Neuronal stem cell (in vitro differentiated cells): ENCODE data around the gene RCOR3.

Experiments
- DNase-seq: peaks from one replicate; pipeline ENCODE4 v3.0.0-alpha.2; 2013; ENCODE audit warnings: low spot score
- H2AFZ ChIP-seq: one replicate; pipeline ENCODE4 v1.6.1; 2013; ENCODE audit warnings: mild to moderate bottlenecking, low read length, inconsistent platforms
- H2AK5ac ChIP-seq: 2 replicates; pipeline ENCODE4 v1.6.1; 2013; ENCODE audit warnings: low read depth, mild to moderate bottlenecking, inconsistent platforms, low read length, moderate library complexity, mixed read lengths
- H2BK120ac ChIP-seq: 2 replicates; pipeline ENCODE4 v1.6.1; 2013; ENCODE audit warnings: low read depth, mild to moderate bottlenecking, inconsistent platforms, low read length, moderate library complexity, mixed read lengths
- H2BK12ac ChIP-seq: one replicate; pipeline ENCODE4 v1.6.1; 2013; ENCODE audit warnings: low read length, inconsistent platforms
- H2BK15ac ChIP-seq: 2 replicates; pipeline ENCODE4 v1.6.1; 2013; ENCODE audit warnings: mild to moderate bottlenecking, low read length, inconsistent platforms, mixed read lengths
- H2BK5ac ChIP-seq: one replicate; pipeline ENCODE4 v1.6.1; 2013; ENCODE audit warnings: inconsistent platforms, mild to moderate bottlenecking, low read length, moderate library complexity
- H3K14ac ChIP-seq: one replicate; pipeline ENCODE4 v1.6.1; 2013; ENCODE audit warnings: low read length, inconsistent platforms
- H3K18ac ChIP-seq: 2 replicates; pipeline ENCODE4 v1.6.1; 2013; ENCODE audit warnings: low read length, inconsistent platforms
- H3K23ac ChIP-seq: 2 replicates; pipeline ENCODE4 v1.6.1; 2013; ENCODE audit warnings: low read depth, mild to moderate bottlenecking, mixed read lengths, low read length, inconsistent platforms; ENCODE audit not compliant: poor library complexity
- H3K27ac ChIP-seq: replicated peaks from 3 replicates; pipeline ENCODE4 v1.5.1; 2013; ENCODE audit warnings: low read length, inconsistent platforms
- H3K27me3 ChIP-seq, 3 experiments: 2 replicates each; pipeline ENCODE4 v1.6.1; 2013; ENCODE audit warnings: low read length in 3 of 3, mild to moderate bottlenecking in 2 of 3, inconsistent platforms in 1 of 3, low read depth in 1 of 3, mixed read lengths in 1 of 3, moderate library complexity in 1 of 3; ENCODE audit not compliant: control insufficient read depth in 3 of 3, insufficient read depth in 3 of 3
- H3K36me3 ChIP-seq, 2 donors: replicated peaks in 1 of 2; 2 replicates each; pipeline ENCODE4 v1.6.1; 2013; ENCODE audit warnings: low read length in 2 of 2; ENCODE audit not compliant: control insufficient read depth in 2 of 2, insufficient read depth in 2 of 2
- H3K4ac ChIP-seq: 2 replicates; pipeline ENCODE4 v1.6.1; 2013; ENCODE audit warnings: inconsistent platforms, mild to moderate bottlenecking, low read length, moderate library complexity
- H3K4me1 ChIP-seq, 2 donors: 1 replicate in 1 of 2; 2 replicates in 1 of 2; pipeline ENCODE4 v1.6.1; 2013; ENCODE audit warnings: low read length in 2 of 2, low read depth in 1 of 2; ENCODE audit not compliant: control insufficient read depth in 2 of 2, insufficient read depth in 1 of 2
- H3K4me2 ChIP-seq: one replicate; pipeline ENCODE4 v1.6.1; 2013; ENCODE audit warnings: mild to moderate bottlenecking, low read length, inconsistent platforms; ENCODE audit not compliant: insufficient read depth, poor library complexity, severe bottlenecking
- H3K4me3 ChIP-seq, 2 donors: 2 replicates each; pipeline ENCODE4 v1.5.1; 2013; ENCODE audit warnings: low read length in 2 of 2, mild to moderate bottlenecking in 2 of 2, inconsistent platforms in 1 of 2, moderate library complexity in 1 of 2
- H3K79me1 ChIP-seq: one replicate; pipeline ENCODE4 v1.6.1; 2013; ENCODE audit warnings: low read depth, mild to moderate bottlenecking, inconsistent platforms, low read length, moderate library complexity
- H3K9ac ChIP-seq: one replicate; pipeline ENCODE4 v1.6.1; 2013; ENCODE audit warnings: mild to moderate bottlenecking, low read depth, low read length, inconsistent platforms; ENCODE audit not compliant: poor library complexity
- H3K9me3 ChIP-seq, 2 donors: replicated peaks in 1 of 2; 2 replicates each; pipeline versions ENCODE3 to v1.6.1; 2013; ENCODE audit warnings: low read length in 2 of 2, mild to moderate bottlenecking in 2 of 2, inconsistent platforms in 1 of 2, low read depth in 1 of 2, mixed read lengths in 1 of 2, moderate library complexity in 1 of 2; ENCODE audit not compliant: control insufficient read depth in 2 of 2, insufficient read depth in 1 of 2
- H4K8ac ChIP-seq: one replicate; pipeline ENCODE4 v1.6.1; 2013; ENCODE audit warnings: low read depth, mild to moderate bottlenecking, inconsistent platforms, low read length, moderate library complexity
- H4K91ac ChIP-seq: one replicate; pipeline ENCODE4 v1.6.1; 2013; ENCODE audit warnings: low read length, low read depth, mild to moderate bottlenecking, inconsistent platforms; ENCODE audit not compliant: poor library complexity
- WGBS, 2 donors: extraction: QIAGEN DNeasy Blood & Tissue Kit; methylation state at CpG; one replicate each; pipeline ENCODE4 v1.1.7; 2013; ENCODE audit warnings: missing lambda C conversion rate in 2 of 2, mixed read lengths in 1 of 2; ENCODE audit not compliant: insufficient read length in 2 of 2, insufficient replicate concordance in 1 of 2; ENCODE audit errors: extremely low coverage in 2 of 2; 5-methylcytosine and 5-hydroxymethylcytosine counted together

RCOR3 gene

DNA sequence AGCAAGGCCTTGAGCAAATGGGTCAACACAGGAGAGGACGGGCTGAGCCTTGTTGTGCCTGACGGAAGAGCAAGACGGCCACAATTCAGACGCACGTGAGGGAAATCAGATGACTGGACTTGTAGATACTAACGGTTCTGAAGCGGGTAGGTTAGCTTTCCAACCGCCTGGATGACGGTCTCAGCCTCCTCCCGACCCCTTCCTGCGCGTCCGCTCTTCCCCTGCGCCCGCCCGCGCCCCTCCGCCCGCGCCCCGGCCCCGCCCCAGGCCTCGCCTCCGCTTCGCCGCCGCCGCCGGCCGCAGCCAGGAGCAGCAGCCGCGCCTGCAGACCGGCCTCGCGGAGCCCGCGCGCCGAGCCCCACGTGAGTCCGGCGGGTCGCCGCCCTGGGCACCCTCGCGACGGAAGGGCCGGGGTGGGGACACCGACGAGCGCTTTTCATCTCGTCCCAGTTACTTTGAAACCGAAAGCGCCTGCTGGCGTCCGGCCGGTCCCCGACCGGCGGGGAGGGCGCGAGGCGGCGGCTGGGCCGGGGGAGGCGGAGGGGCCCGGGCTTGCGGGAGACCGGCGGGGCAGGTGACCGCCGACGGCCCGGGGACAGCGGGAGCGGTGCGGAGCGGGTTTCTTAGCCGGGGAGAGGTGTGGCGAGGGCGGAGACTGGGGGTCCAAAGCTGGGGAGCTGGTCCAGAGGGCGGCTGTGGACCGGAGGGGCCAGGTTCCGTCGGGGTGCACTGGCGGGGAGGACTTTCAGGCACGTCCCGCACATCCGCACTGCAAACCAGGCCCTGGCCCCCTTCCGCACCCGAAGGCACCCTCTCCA lies 67.6 kb downstream of the RCOR3 start, which contains the start of gene TRAF5:
Gene TRAF5 (plus strand): TSS at position 306 of the 818 bp plus-strand sequence. CDS start 26,407 bp downstream, outside the sequence.
- no peak within 1 kb of the TSS for H4K8ac ChIP-seq
- WGBS, 2 donors = no CpG with 5 or more reads among the region's 91 CpGs
- H3K4me2 ChIP-seq = peak within 1 kb of the TSS; percentile 82
- peak within 1 kb of the TSS; percentile 43 to 85 for H3K4me3 ChIP-seq
- peaks cover 3% of the 10 kb centered on the region for H3K79me1 ChIP-seq
- peak; percentile 36 for DNase-seq
- no peak within 1 kb of the TSS for H3K4ac ChIP-seq
- peak within 1 kb of the TSS; percentile 86 for H3K23ac ChIP-seq
- H4K91ac ChIP-seq = no peak within 1 kb of the TSS
- peak within 1 kb of the TSS; percentile 44 for H2BK120ac ChIP-seq
- H3K27ac ChIP-seq = no peak within 1 kb of the TSS
- peak within 1 kb of the TSS; percentile 93 for H3K18ac ChIP-seq
- peaks cover 2 to 9% of the 10 kb centered on the region in 2 donors for H3K4me1 ChIP-seq
- no peak within 1 kb of the TSS for H3K14ac ChIP-seq
- H2AFZ ChIP-seq = peak within 1 kb of the TSS; percentile 89
- no peaks in the 10 kb centered on the region for H3K36me3 ChIP-seq
- H2AK5ac ChIP-seq = no peak within 1 kb of the TSS
- peak within 1 kb of the TSS; percentile 75 for H3K9ac ChIP-seq
- H3K9me3 ChIP-seq = peaks cover 0 to 8% of the 10 kb centered on the region in 2 donors
- H2BK15ac ChIP-seq = no peak within 1 kb of the TSS
- peaks cover 0 to 35% (median 0%) of the 10 kb centered on the region in 3 experiments for H3K27me3 ChIP-seq
- no peak within 1 kb of the TSS for H2BK12ac ChIP-seq
- peak within 1 kb of the TSS; percentile 80 for H2BK5ac ChIP-seq

DNA sequence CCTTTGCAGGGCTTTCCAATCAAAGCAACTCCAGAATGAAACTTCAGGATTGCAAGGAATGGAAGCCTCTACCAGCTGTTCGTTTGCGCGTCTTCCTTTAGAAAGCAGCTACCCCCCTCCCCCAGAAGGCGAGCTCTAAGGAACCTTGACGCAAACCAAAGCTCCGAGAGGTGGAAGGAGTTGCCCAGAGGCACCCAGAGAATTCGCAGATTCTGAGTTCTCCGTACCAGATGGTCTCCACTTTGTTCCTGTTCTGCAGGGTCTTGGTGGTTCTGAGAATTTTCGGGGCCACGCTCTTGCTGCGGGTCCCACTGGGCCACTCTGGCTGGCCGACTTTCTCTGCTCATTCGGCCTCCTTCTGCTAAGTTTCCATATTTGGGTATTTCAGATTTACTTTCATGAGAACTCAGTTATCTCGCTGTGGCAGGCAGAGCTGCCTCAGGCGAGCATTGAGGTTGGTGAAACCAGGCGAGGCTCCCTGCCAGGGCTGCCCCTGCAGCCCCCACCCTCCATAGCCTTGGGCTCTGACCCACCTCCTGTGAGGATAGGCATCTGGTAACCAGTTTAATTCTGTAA lies 68.3 kb downstream of the RCOR3 start:
- H2BK5ac ChIP-seq = peak overlapping the region; percentile 80
- no peaks in the 10 kb centered on the region for H3K36me3 ChIP-seq
- H3K27me3 ChIP-seq = peaks cover 0 to 35% (median 0%) of the 10 kb centered on the region in 3 experiments
- no peak for DNase-seq
- H3K4ac ChIP-seq = no peak overlapping the region
- H3K79me1 ChIP-seq = peaks cover 3% of the 10 kb centered on the region
- H3K4me1 ChIP-seq = peaks cover 2 to 9% of the 10 kb centered on the region in 2 donors
- H3K23ac ChIP-seq = peak overlapping the region; percentile 86
- peaks cover 0 to 8% of the 10 kb centered on the region in 2 donors for H3K9me3 ChIP-seq
- no peak overlapping the region for H4K8ac ChIP-seq
- H4K91ac ChIP-seq = no peak overlapping the region
- H3K27ac ChIP-seq = no peak overlapping the region
- H2BK120ac ChIP-seq = peak overlapping the region; percentile 44
- no CpG with 5 or more reads among the region's 16 CpGs for WGBS, 2 donors
- H3K4me3 ChIP-seq = peak overlapping the region; percentile 43 to 85
- peak overlapping the region; percentile 82 for H3K4me2 ChIP-seq
- peak overlapping the region; percentile 89 for H2AFZ ChIP-seq
- peak overlapping the region; percentile 93 for H3K18ac ChIP-seq
- no peak overlapping the region for H2BK12ac ChIP-seq
- H3K9ac ChIP-seq = no peak overlapping the region
- H2BK15ac ChIP-seq = no peak overlapping the region
- H2AK5ac ChIP-seq = no peak overlapping the region
- no peak overlapping the region for H3K14ac ChIP-seq

- H3K4me2 ChIP-seq = no peak overlapping the region
- no peak overlapping the region for H3K27ac ChIP-seq
- H4K8ac ChIP-seq = no peak overlapping the region
- H2BK12ac ChIP-seq = no peak overlapping the region
- H3K4me3 ChIP-seq = no peak overlapping the region
- WGBS, 2 donors = no CpG with 5 or more reads among the region's 11 CpGs
- peak overlapping the region; percentile 73 for H3K9ac ChIP-seq
- peaks cover 0 to 35% (median 0%) of the 10 kb centered on the region in 3 experiments for H3K27me3 ChIP-seq
- H3K79me1 ChIP-seq = peaks cover 3% of the 10 kb centered on the region
- no peak overlapping the region for H2BK15ac ChIP-seq
- no peak overlapping the region for H3K18ac ChIP-seq
- H3K23ac ChIP-seq = peak overlapping the region; percentile 48
- H4K91ac ChIP-seq = no peak overlapping the region
- H3K4me1 ChIP-seq = peaks cover 2 to 9% of the 10 kb centered on the region in 2 donors
- no peak overlapping the region for H2BK5ac ChIP-seq
- no peak overlapping the region for H3K14ac ChIP-seq
- H3K9me3 ChIP-seq = peaks cover 0 to 8% of the 10 kb centered on the region in 2 donors
- DNase-seq = no peak
- H2AK5ac ChIP-seq = no peak overlapping the region
- no peak overlapping the region for H2AFZ ChIP-seq
- H3K4ac ChIP-seq = no peak overlapping the region
- H2BK120ac ChIP-seq = no peak overlapping the region
- H3K36me3 ChIP-seq = no peaks in the 10 kb centered on the region
These were observed 69.0 kb downstream of the RCOR3 start for GRCh38 chr1:211328084-211328694.
